ENCODE results near the gene HK1. TPM values are rescaled to one million over a fixed set of nuclear protein-coding genes. Genes with fewer than 3 reads are reported as not detected.

Gene HK1
- total RNA-seq, 2 donors from 2014 or later, result 150 to 158 TPM

- H3K4me3 ChIP-seq, result no peak overlapping the region
- H3K36me3 ChIP-seq, result no peaks in the 10 kb centered on the region
- TF ChIP-seq CTCF (IDR thresholded peaks at IDR 0.05), result no peak
- no peak overlapping the region for H3K27ac ChIP-seq
- DNase-seq (ENCODE audit: low spot score) (no peak), ATAC-seq (ENCODE audit: insufficient number of reproducible peaks, low FRiP score, low read depth) (no peak)
- no peaks in the 10 kb centered on the region for H3K9me3 ChIP-seq
- H3K27me3 ChIP-seq (replicated peaks; ENCODE audit: insufficient read depth), result no peaks in the 10 kb centered on the region
- H3K4me1 ChIP-seq (ENCODE audit: control insufficient read depth in 1 of 2, low read depth in 2 of 2), result no peaks in the 10 kb centered on the region
Observed at GRCh38 chr10:69265521-69265920, 12.8 kb upstream of the HK1 start.

GRCh38 chr10:69268761-69269416 lies 9.4 kb upstream of the HK1 start:
- no peaks in the 10 kb centered on the region for H3K9me3 ChIP-seq
- H3K4me1 ChIP-seq (ENCODE audit: control insufficient read depth in 1 of 2, low read depth in 2 of 2), result no peaks in the 10 kb centered on the region
- H3K27ac ChIP-seq, result no peak overlapping the region
- no peaks in the 10 kb centered on the region for H3K27me3 ChIP-seq (replicated peaks; ENCODE audit: insufficient read depth)
- no peak for TF ChIP-seq CTCF (IDR thresholded peaks at IDR 0.05)
- H3K4me3 ChIP-seq, result no peak overlapping the region
- ATAC-seq (ENCODE audit: insufficient number of reproducible peaks, low FRiP score, low read depth), result no peak
- H3K36me3 ChIP-seq, result no peaks in the 10 kb centered on the region
- no peak for DNase-seq (ENCODE audit: low spot score)

GRCh38 chr10:69269761-69270160 lies 8.5 kb upstream of the HK1 start:
- ATAC-seq (ENCODE audit: insufficient number of reproducible peaks, low FRiP score, low read depth), result no peak
- no peaks in the 10 kb centered on the region for H3K9me3 ChIP-seq
- no peak for DNase-seq (ENCODE audit: low spot score)
- no peaks in the 10 kb centered on the region for H3K36me3 ChIP-seq
- no peak overlapping the region for H3K4me3 ChIP-seq
- no peak for TF ChIP-seq CTCF (IDR thresholded peaks at IDR 0.05)
- H3K27ac ChIP-seq, result no peak overlapping the region
- no peaks in the 10 kb centered on the region for H3K4me1 ChIP-seq (ENCODE audit: control insufficient read depth in 1 of 2, low read depth in 2 of 2)
- H3K27me3 ChIP-seq (replicated peaks; ENCODE audit: insufficient read depth), result no peaks in the 10 kb centered on the region

GRCh38 chr10:69270990-69271389 lies 7.3 kb upstream of the HK1 start:
- Histone ChIP-seq H3K9me3 (no peaks in the 10 kb centered on the region), H3K4me3 (no peak overlapping the region), H3K27me3 (replicated peaks; ENCODE audit: insufficient read depth) (no peaks in the 10 kb centered on the region), H3K36me3 (no peaks in the 10 kb centered on the region), H3K4me1 (ENCODE audit: control insufficient read depth in 1 of 2, low read depth in 2 of 2) (no peaks in the 10 kb centered on the region), H3K27ac (no peak overlapping the region)
- DNase-seq (ENCODE audit: low spot score), result no peak
- ATAC-seq (ENCODE audit: insufficient number of reproducible peaks, low FRiP score, low read depth), result no peak
- TF ChIP-seq CTCF (IDR thresholded peaks at IDR 0.05), result no peak

- DNase-seq (ENCODE audit: low spot score) (no peak), ATAC-seq (ENCODE audit: insufficient number of reproducible peaks, low FRiP score, low read depth) (no peak)
- Histone ChIP-seq H3K27ac (no peak overlapping the region), H3K9me3 (no peaks in the 10 kb centered on the region), H3K4me1 (ENCODE audit: control insufficient read depth in 1 of 2, low read depth in 2 of 2) (no peaks in the 10 kb centered on the region), H3K36me3 (no peaks in the 10 kb centered on the region), H3K27me3 (replicated peaks; ENCODE audit: insufficient read depth) (no peaks in the 10 kb centered on the region), H3K4me3 (no peak overlapping the region)
- TF ChIP-seq CTCF (IDR thresholded peaks at IDR 0.05), result no peak
Observed at GRCh38 chr10:69272624-69273023, 5.7 kb upstream of the HK1 start.

Measured in thoracic aorta (tissue), 2 donors.